PFSK-1 (cell line): ENCODE measurements around the gene IL1RAP.

ENCODE experiments used
- POLR2AphosphoS5 ChIP-seq: IDR thresholded peaks from 2 replicates; pipeline ENCODE4 v1.6.1; 2012; ENCODE audit warnings: low read depth, mild to moderate bottlenecking, control low read depth, low read length, moderate library complexity
- SIN3A ChIP-seq: IDR thresholded peaks from 2 replicates; pipeline ENCODE4 v1.6.1; 2012; ENCODE audit warnings: mild to moderate bottlenecking, low read length, moderate library complexity, borderline replicate concordance; ENCODE audit not compliant: insufficient read depth
- TAF1 ChIP-seq: IDR thresholded peaks from 2 replicates; pipeline ENCODE4 v1.6.1; 2012; ENCODE audit warnings: low read length, control low read depth, borderline replicate concordance; ENCODE audit not compliant: insufficient read depth
- TF ChIP-seq, protein P1 (sequence below), 2 experiments: IDR thresholded peaks; 2 replicates each; pipeline versions ENCODE4 v1.6.1 to v1.8.0; 2011 to 2012; ENCODE audit warnings: low read depth in 2 of 2, low read length in 2 of 2, control low read depth in 1 of 2, inconsistent platforms in 1 of 2, mild to moderate bottlenecking in 1 of 2, moderate library complexity in 1 of 2; ENCODE audit not compliant: insufficient read depth in 1 of 2

DNA sequence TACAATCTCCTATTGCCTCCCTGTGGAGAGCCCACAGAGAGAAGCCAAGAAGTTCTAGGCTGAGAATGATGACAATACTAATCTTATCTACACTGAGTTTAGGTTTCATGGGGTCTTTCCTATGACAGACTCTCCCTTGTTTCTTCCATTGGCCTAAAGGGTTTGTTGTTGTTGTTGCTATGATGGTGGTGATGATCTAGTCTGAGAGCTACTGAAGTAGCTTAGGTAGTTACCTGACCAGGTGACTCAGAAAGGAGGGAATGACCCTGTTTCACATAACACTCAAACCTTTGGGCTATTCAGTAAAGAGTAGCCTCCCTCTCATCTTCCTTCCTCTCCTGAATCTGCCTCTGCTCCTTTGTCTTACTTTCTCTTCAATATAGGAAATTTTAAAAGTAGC lies 178.4 kb downstream of the IL1RAP start:
- TF ChIP-seq POLR2AphosphoS5 (no peak), TAF1 (no peak), SIN3A (no peak)
- TF ChIP-seq, protein P1, sequence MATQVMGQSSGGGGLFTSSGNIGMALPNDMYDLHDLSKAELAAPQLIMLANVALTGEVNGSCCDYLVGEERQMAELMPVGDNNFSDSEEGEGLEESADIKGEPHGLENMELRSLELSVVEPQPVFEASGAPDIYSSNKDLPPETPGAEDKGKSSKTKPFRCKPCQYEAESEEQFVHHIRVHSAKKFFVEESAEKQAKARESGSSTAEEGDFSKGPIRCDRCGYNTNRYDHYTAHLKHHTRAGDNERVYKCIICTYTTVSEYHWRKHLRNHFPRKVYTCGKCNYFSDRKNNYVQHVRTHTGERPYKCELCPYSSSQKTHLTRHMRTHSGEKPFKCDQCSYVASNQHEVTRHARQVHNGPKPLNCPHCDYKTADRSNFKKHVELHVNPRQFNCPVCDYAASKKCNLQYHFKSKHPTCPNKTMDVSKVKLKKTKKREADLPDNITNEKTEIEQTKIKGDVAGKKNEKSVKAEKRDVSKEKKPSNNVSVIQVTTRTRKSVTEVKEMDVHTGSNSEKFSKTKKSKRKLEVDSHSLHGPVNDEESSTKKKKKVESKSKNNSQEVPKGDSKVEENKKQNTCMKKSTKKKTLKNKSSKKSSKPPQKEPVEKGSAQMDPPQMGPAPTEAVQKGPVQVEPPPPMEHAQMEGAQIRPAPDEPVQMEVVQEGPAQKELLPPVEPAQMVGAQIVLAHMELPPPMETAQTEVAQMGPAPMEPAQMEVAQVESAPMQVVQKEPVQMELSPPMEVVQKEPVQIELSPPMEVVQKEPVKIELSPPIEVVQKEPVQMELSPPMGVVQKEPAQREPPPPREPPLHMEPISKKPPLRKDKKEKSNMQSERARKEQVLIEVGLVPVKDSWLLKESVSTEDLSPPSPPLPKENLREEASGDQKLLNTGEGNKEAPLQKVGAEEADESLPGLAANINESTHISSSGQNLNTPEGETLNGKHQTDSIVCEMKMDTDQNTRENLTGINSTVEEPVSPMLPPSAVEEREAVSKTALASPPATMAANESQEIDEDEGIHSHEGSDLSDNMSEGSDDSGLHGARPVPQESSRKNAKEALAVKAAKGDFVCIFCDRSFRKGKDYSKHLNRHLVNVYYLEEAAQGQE (IDR thresholded peaks at IDR 0.05; ENCODE audit: insufficient read depth in 1 of 2, low read depth in 2 of 2, low read length in 2 of 2), result no peak
